ENCODE data around the gene SLC18A2.
"Not testable (repeated sequence)": the region's sequence is repeated elsewhere in the genome, so short reads cannot be mapped to it uniquely, and the experiment has no call there.

Gene SLC18A2

DNA sequence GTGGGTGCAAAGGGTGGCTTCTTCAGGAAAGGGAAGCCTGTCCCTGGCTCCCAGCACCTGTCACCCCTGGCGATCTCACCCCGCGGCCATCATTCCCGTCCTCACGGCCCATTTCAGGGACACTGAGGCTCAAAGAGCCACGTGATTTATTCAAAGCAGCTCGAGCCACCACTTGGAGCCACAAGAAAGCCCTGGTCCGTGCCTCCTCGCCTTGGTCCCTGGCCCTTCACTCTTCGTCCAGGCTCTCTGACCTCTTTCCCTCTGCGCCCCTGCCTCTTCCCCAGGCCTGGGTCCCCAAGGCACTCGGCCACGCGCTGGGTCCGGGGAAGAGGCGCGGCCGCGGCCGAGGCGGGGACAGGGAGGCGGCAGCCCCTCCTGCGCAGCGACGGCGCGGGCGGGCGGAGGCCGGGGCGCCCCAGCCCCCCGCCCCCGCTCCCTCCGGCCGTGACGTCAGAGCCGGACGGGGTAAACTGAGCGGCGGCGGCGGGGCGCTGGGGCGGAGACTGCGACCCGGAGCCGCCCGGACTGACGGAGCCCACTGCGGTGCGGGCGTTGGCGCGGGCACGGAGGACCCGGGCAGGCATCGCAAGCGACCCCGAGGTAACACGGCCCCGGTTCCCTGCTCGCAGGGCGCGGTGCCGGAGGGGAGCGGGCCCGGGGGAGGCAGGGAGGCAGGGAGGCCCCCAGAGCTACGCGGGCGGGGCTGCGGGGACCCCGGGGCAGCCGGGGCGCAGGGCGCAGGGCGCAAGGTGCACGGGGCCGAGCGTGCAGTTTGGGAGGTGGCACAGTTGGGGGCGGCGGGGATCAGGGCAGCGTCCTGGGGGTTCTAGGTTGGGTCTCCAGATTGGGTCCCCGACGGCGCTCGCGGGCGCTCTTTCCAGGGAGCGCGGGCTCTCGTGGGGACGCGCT, at the start of gene SLC18A2:
Gene SLC18A2, plus strand, starts transcription at position 494 of the 909 bp plus-strand sequence. CDS start 580 bp downstream, outside the sequence.
- DNase-seq (ENCODE audit: low read depth in 2 of 2): no peak

DNA sequence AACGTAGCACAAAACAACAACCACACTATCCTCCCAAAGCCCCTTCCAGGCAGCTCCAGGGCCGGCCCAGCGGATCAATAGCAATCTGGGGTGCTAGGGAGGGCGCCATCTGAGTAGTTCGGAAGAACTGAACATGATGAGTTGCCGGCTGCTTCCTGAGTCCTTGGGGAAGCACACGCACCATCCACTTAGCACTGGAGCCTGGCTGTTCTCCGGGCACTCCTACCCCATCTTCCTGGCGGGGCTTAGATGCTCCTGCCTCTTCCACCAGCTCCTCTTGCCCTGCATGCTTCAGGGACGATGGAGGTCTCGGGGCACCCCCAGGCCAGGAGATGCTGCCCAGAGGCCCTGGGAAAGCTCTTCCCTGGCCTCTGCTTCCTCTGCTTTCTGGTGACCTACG, 43.7 kb upstream of the SLC18A2 start, which contains the start of gene KCNK18:
Gene KCNK18, plus strand, starts transcription at position 301 of the 400 bp plus-strand sequence. Its CDS starts 0 bp downstream, at position 301.
- no peak for DNase-seq (ENCODE audit: low read depth in 2 of 2)

DNA sequence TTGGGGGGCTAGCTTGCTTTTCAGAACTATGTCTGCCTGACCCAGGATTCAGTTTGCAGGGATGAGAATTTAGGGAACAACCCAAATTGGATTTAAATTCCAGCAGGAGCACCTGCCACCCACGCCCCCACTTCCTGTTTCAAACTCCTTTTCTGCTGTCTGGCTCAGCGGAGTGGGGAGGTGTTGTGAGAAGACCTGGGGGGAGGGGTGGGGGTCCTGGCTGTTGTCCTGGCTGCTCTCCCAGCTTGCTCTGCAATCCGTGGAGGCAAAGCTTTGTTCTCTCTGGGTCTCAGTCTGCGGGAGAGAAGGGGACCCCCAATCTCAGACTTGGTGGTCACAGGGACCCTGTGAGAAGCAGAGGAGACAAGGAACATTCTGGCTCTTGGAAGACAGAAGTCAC, 42.8 kb upstream of the SLC18A2 start:
- DNase-seq (ENCODE audit: low read depth in 2 of 2): no peak

DNA sequence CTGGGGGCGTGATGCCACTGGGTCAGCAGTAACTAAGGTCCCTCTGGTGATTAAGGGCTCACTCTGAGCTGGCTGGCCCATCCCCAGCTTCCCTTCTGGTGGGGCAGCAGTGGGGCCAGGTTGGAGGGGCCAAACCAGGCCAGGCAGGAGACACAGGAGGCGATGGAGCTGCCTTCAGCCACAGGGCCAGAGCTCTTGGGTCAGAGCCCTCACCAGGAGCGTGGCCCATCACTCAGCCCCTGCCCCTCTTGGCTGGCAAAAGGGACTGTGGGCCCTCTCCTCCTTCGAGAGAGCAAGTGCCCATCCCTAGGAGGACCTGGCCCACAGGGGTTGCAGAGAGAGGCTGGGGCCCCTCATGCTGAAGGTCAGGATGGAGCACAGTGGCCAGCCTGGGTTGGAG, 39.1 kb upstream of the SLC18A2 start:
- no peak for DNase-seq (ENCODE audit: low read depth in 2 of 2)

DNA sequence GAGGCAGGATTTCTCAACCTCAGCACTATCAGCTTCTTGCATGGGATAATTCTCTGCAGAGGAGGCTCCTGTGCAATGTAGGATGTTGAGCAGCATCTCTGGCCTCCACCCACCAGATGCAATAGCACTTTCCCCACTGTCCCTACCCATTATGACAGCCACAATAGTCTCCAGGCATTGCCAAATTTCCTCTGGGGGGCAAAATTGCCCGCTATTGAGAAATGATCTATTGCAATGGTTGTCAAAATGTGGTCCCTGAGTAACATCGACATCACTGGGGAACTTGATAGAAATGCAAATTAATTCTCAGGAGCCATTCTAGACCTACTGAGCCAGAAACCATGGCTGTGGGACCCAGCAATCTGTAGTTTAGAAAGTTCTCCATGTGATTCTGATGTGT, 36.6 kb upstream of the SLC18A2 start:
- DNase-seq (ENCODE audit: low read depth in 2 of 2): no peak

DNA sequence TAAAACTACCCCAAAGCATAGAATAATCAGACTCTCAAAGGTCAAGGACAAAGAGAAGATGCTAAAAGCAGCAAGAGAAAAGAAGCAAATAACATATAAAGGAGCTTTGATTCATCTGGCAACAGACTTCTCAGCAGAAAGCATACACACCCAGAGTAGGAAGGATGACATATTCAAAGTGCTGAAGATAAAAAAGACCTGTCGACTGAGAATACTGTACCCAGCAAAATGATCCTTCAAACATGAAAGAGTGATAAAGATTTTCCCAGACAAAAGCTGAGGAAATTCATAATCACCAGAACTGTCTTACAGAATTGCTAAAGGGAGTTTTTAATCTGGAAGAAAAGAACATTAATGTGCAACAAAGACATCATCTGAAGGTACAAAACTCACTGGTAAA, 28.7 kb upstream of the SLC18A2 start:
- no peak for DNase-seq (ENCODE audit: low read depth in 2 of 2)

DNA sequence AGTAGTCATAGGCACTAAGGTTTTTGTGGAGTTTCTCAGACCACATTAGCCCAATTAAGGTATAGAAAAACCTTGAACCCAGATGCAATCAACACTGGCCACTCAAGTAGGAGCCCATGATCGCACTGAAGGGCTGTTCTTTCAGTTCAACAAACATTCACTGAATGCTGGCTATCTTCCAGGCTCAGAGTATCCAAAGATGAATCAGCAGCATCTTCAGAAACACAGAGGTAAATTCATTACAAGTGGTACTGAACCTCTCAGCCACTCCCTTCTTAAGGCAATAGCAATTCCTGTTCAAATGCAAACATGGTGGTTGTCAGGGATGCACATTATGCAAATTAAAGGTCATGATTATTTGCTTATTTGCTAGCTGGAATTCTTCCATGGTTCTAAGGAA, 26.5 kb upstream of the SLC18A2 start:
- DNase-seq (ENCODE audit: low read depth in 2 of 2): no peak

DNA sequence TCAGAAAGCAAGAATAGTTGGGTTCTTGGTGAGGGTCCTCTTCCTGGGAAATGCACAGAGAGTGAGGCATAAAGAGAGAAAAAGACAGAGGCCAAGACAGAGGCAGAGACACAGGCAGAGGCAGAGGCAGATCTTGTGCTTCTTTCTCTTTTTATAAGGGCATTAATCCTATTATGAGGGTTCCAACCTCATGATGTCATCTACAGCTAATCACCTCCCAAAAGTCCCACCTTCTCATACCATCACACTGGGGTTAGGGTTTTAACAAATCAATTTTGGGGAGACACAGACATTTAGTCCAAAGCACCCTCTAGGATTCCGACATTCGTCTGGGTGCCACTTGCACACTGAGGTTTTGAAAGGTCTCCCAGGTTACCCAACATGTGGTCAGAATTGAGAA, 25.8 kb upstream of the SLC18A2 start:
- no peak for DNase-seq (ENCODE audit: low read depth in 2 of 2)

DNA sequence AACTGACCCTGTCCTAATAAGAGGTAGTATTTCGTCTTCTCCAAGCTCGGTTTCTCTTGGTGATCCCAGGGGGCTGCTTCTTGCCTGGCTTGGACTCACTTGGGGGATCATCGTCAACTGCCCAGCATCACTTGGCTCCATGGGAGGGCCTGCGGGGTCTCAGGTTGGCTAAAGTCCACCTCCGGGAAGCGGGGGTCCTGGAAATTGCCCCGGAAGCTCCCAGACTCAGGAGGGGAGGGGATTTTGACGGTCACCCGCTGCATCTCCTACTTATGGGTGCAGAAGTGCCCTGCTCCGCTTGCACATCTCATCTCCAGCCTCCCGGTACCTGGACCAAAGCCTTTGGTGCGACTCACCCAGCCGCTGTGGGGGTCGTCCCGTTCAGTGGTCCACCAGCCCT, 24.9 kb upstream of the SLC18A2 start:
- no peak for DNase-seq (ENCODE audit: low read depth in 2 of 2)

DNA sequence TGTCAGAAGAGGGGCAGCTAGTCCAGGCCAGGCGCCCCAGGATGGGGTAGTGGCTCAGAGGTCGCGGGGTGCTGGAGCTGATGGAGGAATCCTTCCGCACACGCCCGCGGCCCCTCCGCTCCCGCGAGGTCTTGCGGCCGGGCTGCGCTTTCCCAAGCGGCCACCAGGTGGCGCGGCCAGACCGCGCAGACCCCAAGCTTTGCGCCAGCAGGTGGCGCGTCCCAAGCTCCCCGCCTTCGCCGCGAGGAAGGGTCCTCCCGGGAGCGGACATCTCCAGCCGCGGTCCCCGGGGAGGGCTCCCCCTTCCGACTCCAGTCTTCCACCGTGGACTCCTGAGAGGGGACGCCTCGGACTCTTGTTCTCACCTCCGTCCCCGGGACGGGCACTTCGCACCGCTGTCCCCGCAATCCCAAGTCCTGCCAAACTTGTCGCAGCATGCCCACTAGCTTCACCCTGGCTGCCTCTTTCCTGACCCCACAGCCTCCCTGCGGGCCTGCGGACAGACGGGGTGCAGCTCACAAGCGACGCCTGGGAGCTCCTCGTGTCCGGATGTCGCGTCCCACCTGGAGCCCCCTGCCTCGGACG, 24.2 kb upstream of the SLC18A2 start:
- peak; percentile 49 to 61 for DNase-seq (ENCODE audit: low read depth in 2 of 2)

DNA sequence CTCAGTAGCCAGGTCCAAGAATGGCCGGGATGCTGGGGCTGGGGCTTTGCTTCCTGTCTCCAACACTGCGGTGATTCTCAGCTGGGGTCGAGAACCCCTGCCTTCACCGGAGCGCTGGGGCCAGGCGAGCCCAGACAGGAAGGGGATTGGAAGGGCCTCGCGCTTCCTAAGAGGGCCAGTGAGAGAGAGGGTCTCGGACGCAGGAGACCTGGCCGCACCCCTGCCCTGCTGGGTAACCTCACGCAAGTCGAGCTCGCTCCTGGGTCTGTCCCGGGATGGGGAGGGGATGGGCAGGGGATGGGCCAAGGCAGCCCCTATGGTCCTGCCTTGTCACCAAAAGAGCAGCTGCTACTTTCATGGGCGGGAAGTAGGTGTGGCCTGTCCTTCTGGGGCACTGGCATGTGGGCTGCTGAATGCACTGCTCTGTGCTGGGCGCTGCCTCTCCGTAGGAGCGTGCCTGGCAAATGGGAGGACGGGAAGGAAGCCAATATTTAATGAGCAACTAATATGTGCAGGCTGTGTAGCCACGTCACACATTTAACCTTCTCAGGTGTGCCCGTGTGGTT, 23.6 kb upstream of the SLC18A2 start:
- no peak for DNase-seq (ENCODE audit: low read depth in 2 of 2)

DNA sequence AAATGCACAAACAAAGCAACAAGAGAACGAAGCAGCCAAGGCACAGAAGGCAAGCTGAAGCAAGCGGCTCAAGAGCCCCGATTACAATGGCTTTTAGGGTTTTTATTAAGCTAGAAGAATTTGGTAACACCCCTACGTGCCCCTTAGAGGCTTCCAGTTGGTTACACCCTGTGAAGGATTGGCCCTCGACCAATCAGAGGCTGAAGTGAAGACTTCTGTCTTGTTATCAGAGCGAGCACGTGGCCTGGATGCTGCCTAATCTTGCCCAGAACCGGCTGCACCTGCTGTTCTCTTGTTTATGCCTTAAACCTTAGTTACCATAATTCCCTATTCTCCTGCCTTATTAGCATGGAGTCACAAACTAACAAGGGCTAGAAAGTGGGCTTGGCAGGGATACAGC, 22.3 kb upstream of the SLC18A2 start:
- no peak for DNase-seq (ENCODE audit: low read depth in 2 of 2)

DNA sequence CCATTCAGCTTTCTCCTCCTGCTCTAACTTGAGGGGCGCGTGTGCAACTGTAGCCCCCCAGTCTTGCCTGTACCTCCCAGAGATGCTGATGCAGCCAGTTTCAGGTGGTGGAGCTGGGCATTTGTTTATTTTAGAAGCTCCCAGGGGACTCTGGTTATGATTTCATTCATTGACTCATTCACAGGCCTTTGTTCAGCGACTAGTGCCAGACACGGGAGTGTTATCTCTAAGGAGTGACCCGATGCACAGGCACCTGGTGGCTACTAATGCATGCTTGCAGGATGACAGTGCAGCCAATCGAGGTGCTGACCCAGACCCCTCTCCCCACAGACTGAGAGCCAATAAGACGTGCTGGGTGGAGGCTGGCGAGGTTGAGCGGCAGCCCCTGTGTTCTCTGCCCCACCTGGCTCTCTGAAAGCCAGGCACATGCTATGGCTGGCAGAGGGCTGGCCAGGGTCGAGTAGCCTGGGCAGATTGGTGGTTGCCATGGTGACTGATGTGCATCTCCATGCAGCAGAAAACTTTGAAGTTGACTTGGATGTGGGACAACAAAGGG, 19.7 kb upstream of the SLC18A2 start:
- DNase-seq (ENCODE audit: low read depth in 2 of 2): no peak

DNA sequence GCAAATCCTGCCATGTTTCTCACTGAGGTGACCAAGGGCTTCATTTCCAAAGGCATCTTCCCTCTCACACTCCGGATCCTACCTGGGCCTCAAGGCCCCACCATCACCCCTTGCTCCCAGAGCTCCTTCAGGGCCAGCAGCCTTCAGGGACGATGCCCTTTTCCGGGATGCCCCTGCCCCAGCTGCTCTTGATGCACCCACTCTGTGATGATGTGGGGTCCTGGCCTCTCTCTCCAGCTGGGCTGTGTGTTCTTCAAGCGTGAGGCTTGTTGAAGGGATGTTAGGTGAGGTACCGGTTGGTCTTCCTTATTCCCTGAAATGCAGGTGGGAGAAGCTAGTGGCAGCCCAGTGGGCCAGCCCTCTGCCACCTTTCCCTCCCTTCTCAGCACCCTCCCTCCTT, 18.4 kb upstream of the SLC18A2 start:
- DNase-seq (ENCODE audit: low read depth in 2 of 2): no peak

DNA sequence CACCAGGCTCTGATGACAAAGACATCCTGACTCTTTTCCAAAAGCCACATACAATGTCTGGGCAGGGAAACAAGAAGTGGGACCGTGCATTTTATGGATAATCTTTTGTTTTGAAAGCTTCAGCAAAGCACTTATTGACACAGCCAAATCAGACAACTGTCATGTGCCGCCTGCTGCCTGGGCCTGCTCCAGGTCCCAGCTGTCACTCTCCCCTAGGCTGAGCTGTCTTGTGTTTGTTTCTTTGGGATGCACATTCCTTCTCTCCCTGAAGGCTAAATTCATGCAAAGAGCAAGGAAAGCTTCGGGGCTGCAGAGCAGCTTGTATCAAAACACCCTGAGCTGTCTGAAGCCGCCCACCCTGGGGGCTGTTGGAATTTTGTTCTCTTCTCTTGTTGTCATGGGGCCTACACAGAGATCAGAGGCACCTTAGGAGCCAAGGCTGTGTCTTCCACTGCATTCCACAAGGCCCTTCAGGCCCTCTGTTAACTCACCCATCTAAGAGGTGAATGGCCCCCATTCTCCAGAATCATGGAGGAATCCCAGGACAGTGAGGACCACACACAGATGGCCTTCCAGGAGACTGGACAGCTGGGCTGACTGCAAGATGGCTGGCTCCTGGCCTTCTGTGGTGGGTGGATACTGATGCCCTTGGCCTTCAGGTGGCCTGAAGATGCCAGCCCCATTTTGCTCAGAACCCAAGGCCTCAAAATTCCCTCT, 17.8 kb upstream of the SLC18A2 start:
- no peak for DNase-seq (ENCODE audit: low read depth in 2 of 2)

DNA sequence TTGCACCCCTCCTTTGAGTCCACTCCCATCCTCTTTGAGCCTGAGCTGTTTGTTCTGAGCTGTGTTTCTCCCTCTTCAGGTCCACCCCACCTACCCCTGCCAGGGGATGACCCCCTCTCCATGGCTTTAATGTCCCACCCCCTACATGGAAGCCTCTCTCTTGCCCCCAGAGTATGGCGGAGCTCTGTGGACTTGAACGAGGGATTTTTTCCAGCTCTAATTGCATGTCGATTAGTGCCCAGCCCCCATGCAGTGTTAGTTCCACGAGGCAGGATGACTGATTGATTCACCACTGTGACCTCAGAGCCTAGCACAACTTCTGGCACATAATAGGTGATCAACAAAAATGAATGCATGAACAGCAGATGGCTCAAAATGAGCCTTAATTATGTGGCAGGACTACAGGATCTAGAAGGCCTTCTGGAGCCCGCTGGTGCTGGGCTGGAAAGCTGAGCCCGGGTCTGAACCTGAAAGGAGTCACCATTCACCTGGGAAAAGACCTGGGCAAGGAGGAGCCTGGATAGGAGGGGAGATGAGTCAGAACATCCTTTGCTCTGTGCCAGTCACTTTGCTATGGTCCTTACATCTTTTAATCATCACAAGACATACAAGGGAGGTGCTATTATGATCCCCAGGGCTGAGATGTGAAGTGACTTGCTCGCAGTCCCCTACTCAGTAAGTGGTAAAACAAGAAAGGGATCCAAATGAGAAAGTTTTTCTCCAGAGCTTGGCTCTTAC, 17.1 kb upstream of the SLC18A2 start:
- DNase-seq (ENCODE audit: low read depth in 2 of 2): no peak

DNA sequence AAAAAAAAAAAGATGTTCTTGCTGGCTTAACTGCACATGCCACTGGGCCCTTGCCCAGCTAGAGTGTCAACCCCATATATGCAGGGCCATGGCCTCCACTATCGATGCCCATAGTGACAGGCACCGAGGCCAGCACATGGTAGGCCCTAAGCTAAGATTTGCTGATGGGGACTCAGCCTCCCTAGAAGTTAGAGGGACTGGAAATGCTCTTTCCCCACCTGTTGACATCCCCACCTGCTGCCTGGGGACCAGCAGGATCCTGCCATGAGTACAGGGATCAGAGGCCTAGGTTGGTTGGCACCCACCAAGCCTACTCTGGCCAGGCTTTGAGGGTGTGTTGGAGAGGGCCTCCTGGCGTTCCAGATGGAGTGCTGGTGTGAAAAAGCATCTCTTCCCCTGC, 16.0 kb upstream of the SLC18A2 start:
- DNase-seq (ENCODE audit: low read depth in 2 of 2): no peak

DNA sequence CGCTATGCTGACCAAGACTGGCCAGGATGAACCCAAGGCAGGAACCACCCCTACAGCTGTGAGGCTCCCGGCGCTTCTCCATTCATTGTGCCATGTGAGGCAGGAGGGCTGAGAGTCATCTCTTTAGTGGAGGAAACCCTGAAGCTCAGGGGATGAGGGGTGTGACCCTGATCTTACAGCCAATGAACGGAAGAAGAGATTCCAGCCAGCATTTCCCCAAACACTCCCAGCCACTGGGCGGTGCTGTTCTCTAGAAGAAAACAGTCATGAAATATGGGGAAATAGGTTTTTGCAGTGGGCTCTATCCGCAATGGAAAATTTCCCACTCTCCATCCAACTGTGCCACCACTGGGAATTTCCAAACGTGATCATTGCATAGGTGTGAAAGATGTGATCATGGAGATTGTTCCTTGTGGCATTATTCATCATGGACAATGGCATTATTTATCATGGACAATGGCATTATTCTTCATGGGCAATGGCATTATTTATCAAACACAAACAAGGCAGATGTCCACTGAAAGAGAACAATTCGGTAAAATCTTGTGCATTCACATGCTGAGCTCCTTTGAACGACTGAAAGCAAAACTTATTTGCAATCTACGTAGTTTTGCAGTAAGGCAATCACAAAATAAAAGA, 14.0 kb upstream of the SLC18A2 start:
- no peak for DNase-seq (ENCODE audit: low read depth in 2 of 2)

DNA sequence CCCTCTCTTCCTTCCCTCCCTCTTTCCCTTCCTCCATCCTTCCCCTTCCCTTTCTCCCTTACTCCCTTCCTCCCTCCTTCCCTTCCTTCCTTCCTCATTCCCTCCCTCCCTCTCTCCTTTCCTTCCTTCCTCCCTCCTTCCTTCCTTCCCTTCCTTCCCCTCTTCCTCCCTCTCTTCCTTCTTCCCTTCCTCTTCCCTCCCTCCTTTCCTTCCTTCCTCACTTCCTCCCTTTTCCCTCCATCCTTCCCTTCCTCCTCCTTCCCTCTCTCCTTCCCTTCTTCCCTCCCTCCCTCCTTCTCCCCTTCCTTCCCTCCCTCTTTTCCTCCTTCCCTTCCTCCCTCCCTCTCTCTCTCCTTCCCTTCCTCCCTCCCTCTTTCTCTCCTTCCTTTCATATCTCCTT, 12.7 kb upstream of the SLC18A2 start:
- no peak for DNase-seq (ENCODE audit: low read depth in 2 of 2)

DNA sequence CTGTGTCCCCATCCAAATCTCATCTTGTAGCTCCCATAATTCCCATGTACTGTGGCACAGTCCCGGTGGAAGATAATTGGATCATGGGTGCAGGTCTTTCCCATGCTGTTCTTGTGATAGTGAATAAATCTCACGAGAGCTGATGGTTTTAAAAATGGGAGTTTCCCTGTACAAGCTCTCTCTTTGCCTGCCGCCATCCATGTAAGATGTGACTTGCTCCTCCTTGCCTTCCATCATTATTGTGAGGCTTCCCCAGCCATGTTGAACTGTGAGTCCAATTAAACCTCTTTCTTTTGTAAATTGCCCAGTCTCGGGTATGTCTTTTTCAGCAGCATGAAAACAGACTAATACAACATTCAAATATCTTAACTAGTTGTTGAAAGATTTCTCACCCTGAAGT, 10.8 kb upstream of the SLC18A2 start:
- DNase-seq (ENCODE audit: low read depth in 2 of 2): not testable (repeated sequence)
